HFFc6 (cell line): ENCODE data around the gene OARD1. TPM values are rescaled to one million over a fixed set of nuclear protein-coding genes. Genes with fewer than 3 reads are reported as not detected.

ENCODE experiments used
- DNase-seq: peaks from one replicate; pipeline ENCODE4 v3.0.0-alpha.2; 2018
- H3K27ac Mint-ChIP-seq: 2 replicates; pipeline ENCODE4 v1.8.0; 2020; ENCODE audit warnings: mild to moderate bottlenecking, mixed read lengths
- H3K27me3 Mint-ChIP-seq: 2 replicates; pipeline ENCODE4 v1.8.0; 2021; ENCODE audit warnings: mild to moderate bottlenecking, moderate library complexity, mixed read lengths; ENCODE audit not compliant: insufficient read depth
- H3K36me3 Mint-ChIP-seq: 2 replicates; pipeline ENCODE4 v1.8.0; 2021; ENCODE audit warnings: low read depth, mixed read lengths
- H3K4me1 Mint-ChIP-seq: 2 replicates; pipeline ENCODE4 v1.8.0; 2020; ENCODE audit warnings: low read depth, mixed read lengths
- H3K4me3 Mint-ChIP-seq: 2 replicates; pipeline ENCODE4 v1.8.0; 2020; ENCODE audit warnings: mild to moderate bottlenecking, moderate library complexity, mixed read lengths
- H3K9me3 Mint-ChIP-seq: 2 replicates; pipeline ENCODE4 v1.8.0; 2020; ENCODE audit warnings: mild to moderate bottlenecking, mixed read lengths
- CTCF ChIP-seq: fragments of 200-600 bp; sonication (generic); IDR thresholded peaks from 2 replicates; pipeline ENCODE4 v1.5.0; 2021; ENCODE audit warnings: antibody characterized with exemption, mild to moderate bottlenecking
- total RNA-seq, 6 experiments: library from RNA; stranded (reverse); fragmentation: NEBNext Ultra II Directional; extraction: Animal tissue kit (Norgen Biotek cat#: 25700); gene quantifications; 2 replicates in 1 of 6; 3 replicates in 5 of 6; pipeline ENCODE4 v1.2.3, GENCODE V29; 2021

OARD1 gene
- total RNA-seq, 6 experiments from 2014 or later: 10.9 to 14.2 (median 11.8) TPM

DNA sequence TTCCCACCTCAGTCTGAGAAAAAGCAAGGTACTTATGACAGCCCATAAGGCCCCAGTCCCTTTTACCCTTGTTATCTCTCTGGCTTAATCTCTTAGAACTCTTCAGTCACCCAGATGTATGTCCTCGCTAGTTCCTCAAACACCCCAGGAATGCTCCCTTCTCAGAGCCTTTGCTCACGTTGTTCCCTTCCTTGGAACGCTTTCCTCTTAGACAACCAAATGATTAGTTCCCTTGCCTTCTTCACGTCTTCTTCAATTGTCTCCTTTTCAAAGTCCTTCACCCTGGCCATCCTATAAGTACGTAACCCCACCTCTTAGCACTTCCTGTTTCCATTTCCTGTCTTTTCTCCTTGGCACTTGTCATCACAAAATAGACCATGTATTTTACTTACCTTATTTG is 20.3 kb downstream of the OARD1 start:
- Mint-ChIP-seq H3K27me3 (peaks cover 29% of the 10 kb centered on the region), H3K4me3 (no peak overlapping the region)
- no peak for DNase-seq

DNA sequence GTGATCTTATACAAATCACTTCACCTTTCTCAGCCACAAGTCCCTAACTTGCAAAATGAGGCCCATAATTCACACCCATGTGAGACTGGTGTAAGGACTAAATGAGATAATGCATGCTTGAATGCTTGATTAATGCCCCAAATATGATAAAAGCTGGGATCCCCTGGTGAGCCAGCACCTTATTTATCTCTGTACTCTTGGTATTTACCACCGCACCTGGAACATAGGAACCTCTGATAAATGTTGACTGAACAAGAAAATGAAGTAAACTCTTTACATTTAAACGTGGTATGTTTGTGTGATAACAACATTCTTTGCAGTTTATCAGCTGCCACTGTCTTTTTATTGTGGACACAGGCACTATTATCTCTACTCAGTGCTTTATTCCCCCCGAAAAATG is 21.6 kb downstream of the OARD1 start:
- Mint-ChIP-seq H3K4me3 (no peak overlapping the region), H3K27me3 (peaks cover 30% of the 10 kb centered on the region), H3K27ac (no peak overlapping the region), H3K4me1 (peaks cover 22% of the 10 kb centered on the region), H3K9me3 (no peaks in the 10 kb centered on the region), H3K36me3 (no peaks in the 10 kb centered on the region)
- no peak for DNase-seq
- no peak for TF ChIP-seq CTCF

More for the DNA sequence above, 20.3 kb downstream of the OARD1 start:
- H3K9me3 Mint-ChIP-seq: no peaks in the 10 kb centered on the region
- H3K4me1 Mint-ChIP-seq: peaks cover 22% of the 10 kb centered on the region
- TF ChIP-seq CTCF: no peak
- H3K36me3 Mint-ChIP-seq: no peaks in the 10 kb centered on the region
- H3K27ac Mint-ChIP-seq: no peak overlapping the region

- H3K4me3 Mint-ChIP-seq: peak overlapping the region; percentile 33; the same call in 1 of the 2 replicates
- TF ChIP-seq CTCF: no peak
- H3K9me3 Mint-ChIP-seq: no peaks in the 10 kb centered on the region
- H3K36me3 Mint-ChIP-seq: no peaks in the 10 kb centered on the region
- H3K27ac Mint-ChIP-seq: peak overlapping the region; percentile 80; the same call in 1 of the 2 replicates
- H3K27me3 Mint-ChIP-seq: peaks cover 29% of the 10 kb centered on the region
- no peak for DNase-seq
- peaks cover 22% of the 10 kb centered on the region for H3K4me1 Mint-ChIP-seq
Measured at GRCh38 chr6:41049955-41050354, 22.2 kb downstream of the OARD1 start.

GRCh38 chr6:41049521-41049920 is 22.6 kb downstream of the OARD1 start:
- no peaks in the 10 kb centered on the region for H3K9me3 Mint-ChIP-seq
- peaks cover 29% of the 10 kb centered on the region for H3K27me3 Mint-ChIP-seq
- H3K27ac Mint-ChIP-seq: peak overlapping the region; percentile 80; the same call in 1 of the 2 replicates
- TF ChIP-seq CTCF: no peak
- peaks cover 22% of the 10 kb centered on the region for H3K4me1 Mint-ChIP-seq
- H3K36me3 Mint-ChIP-seq: no peaks in the 10 kb centered on the region
- peak; percentile 71 for DNase-seq
- H3K4me3 Mint-ChIP-seq: peak overlapping the region; percentile 33

DNA sequence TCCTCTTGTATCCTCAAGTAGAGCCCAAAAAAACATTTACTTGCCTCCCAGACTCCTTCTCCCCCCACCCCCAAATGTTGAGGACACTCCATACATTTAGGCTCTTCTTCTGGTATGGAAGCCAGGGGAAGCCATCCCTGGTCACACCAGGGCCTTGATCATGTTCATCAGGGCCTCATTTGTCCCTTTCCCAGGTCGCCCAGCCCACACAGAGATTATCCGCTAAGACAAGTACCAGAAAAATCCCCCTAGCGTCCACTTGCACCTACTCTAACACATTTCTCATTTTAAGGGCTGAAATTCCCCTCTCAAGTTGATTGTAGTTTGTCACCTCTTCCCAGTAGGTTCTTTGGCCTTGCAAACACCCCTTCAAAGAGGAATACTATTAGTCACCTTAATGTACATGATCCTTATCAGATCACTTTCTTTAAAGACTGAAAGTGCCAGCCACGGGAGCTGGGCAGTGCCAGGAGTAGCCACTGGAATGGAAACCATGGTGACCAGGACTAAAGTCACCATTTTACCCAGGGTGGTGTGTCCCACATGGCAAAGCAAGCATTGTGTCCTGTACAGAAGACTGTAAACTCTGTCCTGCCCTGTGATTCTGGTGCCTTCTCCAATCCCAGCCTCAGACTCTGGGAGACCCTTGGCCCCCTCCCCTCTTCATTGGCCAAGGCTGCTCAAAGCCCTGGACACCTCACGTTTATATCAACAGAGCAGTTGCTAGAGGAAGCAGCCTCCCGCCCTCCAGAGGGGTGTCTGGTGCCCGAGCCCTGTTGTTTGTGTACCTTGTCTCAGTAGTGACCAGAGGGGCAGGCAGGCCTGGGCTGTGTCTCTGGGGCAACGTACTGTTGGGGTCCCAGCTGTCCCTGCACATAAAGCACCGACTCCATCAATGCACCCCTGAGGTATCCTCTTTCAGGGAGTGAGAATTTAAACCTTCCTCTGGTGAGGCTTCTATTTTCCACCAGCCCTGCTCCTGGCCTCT is 24.1 kb downstream of the OARD1 start:
- H3K9me3 Mint-ChIP-seq: no peaks in the 10 kb centered on the region
- TF ChIP-seq CTCF: 0 out of 2 replicates have a peak, but pooled peaks have one; percentile 10
- H3K4me3 Mint-ChIP-seq: no peak overlapping the region
- H3K4me1 Mint-ChIP-seq: peaks cover 23% of the 10 kb centered on the region
- no peak for DNase-seq
- no peaks in the 10 kb centered on the region for H3K36me3 Mint-ChIP-seq
- H3K27ac Mint-ChIP-seq: no peak overlapping the region
- H3K27me3 Mint-ChIP-seq: peaks cover 31% of the 10 kb centered on the region
